Kidney capillary endothelial cell (primary cell): ENCODE results near the gene ATP13A3.

Source experiments
- DNase-seq: peaks from one replicate; pipeline ENCODE4 v3.0.0-alpha.2; 2018; ENCODE audit warnings: low spot score

The ATP13A3 gene

DNA sequence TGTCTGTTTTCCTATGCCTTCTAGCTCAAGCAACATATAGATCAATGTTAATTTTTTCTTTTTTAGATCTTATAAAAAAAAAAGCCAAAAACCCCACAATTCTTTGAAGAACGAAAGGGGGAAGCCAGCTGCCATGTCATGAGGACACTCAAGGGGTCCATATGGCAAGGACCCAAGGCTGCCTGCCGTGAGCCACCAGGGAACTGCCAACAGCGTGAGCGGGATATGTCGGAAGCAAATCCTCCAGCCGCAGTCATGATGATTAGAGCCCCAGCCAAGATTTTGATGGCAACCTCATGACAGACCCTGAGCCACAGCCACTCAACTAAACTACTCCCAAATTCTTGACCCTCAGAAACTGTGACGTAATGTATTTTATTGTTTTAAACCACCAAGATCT, 94.2 kb downstream of the ATP13A3 start:
- DNase-seq: no peak

DNA sequence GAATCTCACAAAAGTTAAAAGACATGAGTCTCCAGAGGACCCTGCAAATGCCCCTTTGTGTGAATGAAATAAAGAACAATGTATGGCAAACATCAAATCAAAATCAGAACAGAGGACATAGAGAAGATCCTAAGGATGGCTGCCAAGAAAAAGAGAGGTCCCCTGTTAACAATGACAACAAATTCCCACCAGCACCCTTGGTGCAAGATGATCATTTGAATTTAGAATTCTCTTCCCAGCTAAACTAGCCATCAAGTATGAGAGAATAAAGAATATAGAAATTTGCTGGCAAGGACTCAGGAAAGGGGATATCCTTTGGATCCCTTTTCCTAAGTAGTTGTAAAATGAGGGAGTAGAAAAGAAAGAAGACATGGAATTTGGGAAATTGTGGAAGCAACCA, 96.0 kb downstream of the ATP13A3 start:
- no peak for DNase-seq

DNA sequence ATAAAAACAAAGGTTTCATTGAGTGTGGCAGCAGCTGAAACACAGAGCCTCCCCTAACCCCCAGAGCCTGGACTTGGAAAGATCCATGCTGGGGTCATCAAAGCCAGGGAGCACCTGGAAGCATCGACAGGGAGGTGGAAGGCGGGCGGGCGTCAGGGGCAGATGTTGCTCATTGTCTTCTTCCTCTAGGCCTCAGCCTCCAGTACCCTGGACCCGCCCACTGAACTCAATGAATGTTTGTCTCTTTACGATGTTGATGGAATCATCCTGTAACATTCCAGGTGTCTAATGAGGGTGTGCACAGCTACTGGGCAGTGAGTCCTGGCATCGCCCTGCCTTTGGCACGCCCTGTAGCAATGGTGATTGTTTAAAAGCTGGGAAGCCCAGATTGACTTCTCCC, 97.5 kb downstream of the ATP13A3 start:
- no peak for DNase-seq

DNA sequence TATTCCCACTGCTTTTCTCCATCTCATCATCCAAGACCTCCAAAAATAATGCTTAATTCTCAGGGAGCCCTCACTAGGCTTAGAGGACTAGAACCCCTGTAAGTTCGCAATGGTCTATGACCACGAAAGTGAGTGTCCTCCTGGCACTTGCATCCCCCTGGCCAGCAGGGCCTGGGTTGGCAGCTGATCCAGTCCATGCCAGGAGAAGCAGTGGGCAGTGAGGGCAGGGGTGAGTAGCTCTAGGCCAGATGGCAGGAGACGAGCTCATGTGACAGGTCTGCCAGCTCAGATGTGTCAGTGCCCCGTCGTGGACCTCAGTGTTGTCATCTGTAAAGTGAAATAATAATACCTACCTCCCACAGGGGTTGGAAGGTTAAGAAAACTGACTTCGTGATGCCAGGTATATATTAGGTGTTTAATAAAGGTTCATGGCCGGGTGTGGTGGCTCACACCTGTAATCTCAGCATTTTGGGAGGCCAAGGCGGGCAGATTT, 98.8 kb downstream of the ATP13A3 start:
- DNase-seq: no peak

DNA sequence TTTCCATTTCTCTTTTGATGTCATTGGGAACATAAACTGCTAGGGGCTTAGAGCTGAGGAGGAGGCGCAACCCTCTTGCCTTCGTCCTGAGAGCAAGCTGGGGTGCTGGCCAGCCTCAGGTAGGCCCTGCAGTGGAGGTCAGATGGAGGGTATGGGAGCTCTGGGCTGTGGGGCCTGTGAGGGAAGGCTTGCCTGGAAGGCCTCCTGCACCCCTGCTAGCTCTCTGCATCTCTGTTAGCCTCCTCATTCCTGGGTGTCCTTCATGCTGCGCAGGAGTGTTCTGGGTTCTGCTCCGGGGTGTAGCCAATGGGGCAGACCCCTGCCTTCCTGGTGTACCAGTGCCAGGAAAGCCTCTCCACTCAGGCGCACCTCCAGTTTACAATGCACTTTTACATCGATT, 99.5 kb downstream of the ATP13A3 start:
- DNase-seq: no peak

DNA sequence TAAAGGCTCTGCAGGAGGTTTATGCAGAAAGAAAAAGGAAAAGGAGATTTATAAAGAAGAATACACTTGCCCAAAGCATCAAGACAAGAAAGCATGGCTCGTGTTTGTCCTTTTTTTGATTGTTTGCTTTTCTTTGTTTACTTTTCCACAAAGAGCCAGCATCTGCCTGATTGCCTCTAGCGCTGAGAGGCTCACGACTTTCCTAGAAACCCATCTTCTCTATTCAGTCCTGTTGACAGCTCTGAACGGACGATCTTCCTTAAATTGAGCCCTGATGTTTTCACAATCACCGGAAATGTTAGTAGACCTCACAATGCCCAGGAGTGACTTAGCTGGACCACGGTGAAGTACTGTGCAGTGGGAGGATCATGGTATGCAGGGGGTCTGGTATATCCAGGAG, 100.2 kb downstream of the ATP13A3 start:
- DNase-seq: no peak

DNA sequence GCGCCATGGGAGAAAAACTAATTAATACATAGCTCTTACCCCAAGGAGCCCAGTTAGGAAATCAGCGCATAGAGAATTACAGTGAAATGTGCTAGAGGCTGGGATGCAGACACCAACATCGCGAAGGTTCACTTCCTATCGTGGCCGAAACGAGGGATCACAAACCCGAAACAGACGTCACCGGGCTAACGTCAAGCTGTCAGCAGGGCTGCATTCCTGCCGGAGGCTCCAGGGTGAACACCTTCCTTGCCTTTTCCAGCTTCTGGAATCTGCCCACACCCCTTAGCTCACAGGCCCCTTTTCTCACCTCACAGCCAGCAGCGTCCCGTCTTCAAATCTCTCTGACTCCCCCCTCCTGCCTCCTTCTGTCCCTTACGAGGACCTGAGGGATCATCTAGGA, 100.7 kb downstream of the ATP13A3 start:
- DNase-seq: no peak

DNA sequence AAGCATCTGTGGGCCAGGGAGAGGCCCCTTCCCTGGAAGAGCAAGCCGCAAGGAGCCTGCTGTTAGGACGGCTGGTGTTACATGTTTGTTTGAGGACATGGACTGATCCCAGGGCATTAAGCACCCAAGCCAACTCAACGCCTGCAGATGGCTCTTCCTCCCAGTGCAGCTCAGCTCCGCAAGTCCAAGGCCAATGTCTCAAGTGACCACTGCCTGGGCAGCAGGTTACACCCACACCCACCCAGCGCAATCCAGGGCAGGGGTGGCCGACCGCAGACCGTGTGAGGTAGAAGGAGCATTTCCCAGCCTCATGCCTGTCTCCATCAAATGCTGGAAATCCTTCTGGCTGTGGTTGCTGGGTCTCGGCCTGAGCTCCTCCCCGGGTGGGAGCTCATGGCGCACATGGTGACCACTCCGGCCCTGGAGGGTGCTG, 102.2 kb downstream of the ATP13A3 start:
- DNase-seq: no peak

DNA sequence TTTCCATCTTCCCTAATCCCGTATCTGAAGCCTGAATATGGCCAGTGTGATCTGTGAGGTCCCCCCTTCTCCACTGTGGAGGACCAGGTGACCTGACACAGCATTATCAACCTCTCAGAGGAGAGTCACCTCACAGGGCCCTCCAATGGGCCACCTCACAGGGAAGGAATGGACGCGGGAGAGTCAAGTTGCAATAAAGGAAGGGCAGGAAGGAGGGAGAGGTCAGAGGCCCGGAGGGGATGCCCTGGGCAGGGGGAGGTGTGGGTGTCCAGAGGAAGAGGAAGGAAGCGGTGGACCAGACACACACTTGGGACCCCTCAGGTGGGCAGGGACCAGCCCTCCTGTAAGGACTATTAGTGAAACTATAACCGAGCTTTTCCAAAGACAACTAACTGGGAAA, 102.6 kb downstream of the ATP13A3 start:
- DNase-seq: no peak

DNA sequence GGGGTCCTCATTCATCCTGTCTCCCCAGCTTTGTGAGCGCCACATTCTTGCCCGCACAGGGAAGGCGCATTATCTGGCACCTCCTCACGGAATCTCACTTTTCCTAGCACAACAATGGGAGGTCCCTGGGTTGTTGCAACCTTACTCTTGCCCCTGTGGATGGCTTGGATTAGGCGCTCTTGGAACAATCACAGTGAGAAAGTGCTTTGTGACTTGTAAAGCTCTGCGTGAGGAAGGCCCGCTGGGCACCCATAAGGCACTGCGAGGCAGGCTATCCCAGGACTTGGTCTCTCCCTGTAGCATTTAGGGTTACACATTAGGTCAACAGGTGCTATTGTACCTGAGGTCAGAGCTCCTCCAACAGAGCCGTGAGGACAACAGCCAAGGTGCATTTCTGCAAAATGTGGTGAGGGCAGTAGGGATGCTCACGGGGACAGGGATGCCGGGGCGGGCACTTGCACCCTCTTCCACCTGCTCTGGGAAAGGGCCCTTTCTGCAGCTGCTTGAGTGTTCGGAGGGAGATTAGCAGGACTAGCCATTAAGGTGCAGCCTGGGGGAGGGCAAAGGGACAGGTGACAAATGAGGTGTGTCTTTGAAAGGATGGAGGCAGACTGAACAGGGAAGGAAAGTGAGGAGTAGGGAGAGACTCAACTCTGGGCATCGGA, 103.4 kb downstream of the ATP13A3 start:
- no peak for DNase-seq

DNA sequence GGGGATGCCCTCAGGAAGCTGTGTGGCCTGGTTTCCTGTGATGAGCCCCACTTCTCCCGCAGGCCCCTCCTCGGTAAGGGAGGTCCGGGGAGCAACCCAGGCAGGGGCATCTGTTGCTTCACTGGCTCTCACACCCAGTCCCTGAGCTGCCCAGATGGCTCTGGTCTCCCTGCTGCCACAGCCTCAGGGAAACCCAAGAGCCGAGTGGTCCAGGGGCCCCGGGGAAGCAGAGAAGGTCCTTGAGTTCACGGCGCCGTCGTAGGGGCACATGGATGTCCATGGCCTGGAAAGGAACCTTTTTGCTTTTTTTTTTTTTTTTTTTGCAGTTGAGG, 103.9 kb downstream of the ATP13A3 start:
- DNase-seq: no peak

DNA sequence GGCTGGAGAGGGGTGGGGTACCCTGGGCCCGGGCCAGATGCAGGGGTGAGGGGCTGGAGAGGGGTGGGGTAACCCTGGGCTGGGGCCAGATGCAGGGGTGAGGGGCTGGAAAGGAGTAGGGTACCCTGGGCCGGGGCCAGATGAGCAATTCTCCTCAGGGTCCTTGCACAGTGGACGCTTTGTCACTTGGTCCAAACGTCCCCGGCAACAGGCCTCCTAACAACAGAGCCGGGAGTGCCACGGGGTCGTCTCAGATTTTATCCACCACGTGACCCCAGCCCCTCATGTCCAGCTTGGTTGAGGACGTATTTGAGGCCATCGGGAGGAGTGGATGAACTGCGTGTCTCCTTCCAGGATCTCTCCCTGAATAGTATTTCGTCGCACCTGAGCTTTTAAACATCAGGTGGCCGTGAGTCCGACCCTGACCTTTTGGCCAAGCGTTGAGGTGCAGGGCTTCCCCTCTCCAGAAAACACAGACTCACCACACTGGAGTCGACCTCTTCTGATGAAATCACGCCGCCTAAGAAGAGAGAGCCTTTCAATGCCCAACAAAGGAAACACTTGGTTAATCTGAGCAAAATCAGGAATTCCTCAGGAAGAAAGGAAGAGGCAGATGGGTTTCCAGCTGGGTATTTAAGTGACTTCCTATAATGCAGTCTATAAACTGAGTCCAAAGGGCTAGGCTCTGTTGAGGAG, 104.5 kb downstream of the ATP13A3 start:
- no peak for DNase-seq

DNA sequence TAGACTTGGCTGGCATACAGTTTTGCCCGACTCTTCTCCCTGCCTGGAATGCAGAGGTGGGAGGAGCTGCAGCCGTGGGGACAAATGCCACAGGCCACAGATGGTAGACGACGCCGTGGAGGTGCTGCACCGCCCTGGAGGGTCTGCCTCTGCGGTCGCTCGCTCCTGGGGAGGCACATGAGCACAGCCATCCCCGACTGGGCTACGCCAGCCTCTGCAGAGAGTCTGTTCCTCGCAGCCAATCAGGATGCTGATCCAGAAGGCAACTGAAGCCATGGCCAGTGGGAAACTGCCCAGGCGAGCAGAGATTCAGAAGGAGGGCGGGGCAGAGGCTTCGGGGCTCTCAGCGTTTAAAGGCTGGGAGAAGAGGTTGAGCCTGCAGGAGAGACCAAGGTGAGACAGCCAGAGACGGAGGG, 105.3 kb downstream of the ATP13A3 start:
- no peak for DNase-seq

DNA sequence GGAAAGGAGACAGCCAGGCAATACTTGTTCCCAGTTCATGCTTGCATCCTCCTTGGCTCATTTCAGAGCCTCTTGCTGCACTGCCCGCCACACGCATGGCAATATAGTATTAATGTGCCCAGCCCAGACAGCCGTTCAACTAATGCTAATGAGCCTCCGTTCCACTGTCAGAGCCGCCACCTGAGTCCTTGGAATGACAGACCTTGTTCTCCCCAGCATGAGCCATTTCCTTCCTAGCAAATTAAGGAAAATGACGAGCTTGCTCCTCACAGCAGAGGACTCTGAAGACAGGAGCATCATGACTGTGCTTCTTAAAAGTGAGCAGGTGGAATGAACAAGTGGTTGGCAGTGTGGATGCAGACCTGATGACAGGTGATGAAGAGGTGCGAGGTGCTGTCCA, 106.5 kb downstream of the ATP13A3 start:
- peak; percentile 50 for DNase-seq

DNA sequence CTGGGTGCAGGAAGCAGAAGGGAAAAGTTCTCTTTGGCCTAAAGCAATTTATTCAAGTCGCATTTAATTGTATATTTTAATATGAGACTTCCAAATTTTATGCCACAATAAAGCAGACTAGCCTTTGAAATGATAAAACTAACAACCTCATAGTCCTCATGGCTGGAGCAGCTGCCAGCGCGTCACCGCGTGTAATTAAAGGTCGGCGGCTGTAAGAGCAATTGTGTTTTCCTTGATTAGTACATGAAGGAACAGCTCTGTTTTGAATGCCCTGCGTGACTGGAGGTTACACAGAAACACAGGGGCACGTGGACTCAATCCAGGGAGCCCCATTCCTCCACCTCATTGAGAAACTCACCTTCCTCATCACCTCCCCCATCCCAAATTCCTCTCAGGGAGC, 107.2 kb downstream of the ATP13A3 start:
- no peak for DNase-seq

DNA sequence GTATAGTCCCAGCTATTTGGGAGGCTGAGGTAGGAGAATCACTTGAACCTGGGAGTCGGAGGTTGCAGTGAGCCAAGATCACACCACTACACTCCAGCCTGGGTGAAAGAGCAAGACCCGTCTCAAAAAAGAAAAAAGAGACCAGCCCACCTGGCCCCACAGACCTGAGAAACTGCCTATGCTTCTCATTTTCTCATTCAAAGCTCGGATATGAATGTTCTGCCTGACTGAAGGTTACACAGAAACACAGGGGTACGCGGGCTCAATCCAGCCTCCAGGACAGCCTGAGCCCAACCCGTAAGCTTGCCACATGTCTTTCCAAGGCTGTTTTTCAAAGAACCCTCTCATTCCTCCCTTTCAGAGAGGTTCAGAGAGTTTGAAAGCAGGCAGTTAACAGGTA, 107.6 kb downstream of the ATP13A3 start:
- no peak for DNase-seq

DNA sequence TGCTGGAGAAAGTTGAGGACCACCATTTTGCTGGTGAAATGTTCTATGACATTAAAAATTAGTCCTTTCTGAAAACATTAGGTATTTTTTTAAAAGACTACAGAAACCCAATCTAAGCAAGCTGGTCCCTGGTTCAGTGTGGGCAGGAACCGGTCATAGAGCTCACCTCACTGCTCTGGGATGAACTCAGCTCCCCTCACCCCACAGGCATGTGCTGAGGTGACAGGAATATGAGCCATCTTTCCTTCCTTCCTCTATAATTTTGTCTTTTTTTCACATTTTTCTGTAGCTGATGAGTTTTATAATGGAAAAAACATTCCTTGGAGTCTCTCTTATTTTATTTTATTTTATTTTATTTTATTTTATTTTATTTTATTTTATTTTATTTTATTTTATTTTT, 109.1 kb downstream of the ATP13A3 start:
- DNase-seq: no peak

DNA sequence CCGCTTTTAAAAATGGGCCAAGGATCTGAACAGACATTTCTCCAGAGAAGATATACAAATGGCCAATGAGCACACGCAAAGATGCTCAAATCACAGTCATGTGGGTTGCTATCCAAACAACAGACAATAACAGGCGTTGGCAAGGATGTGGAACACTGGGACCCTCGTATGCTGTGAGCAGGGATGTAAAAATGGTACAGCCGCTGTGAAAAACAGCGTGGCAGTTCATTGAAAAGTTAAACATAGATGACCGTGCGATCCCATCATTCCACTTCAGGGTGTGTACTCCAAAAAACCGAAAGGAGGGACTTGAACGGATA, 110.6 kb downstream of the ATP13A3 start:
- no peak for DNase-seq

DNA sequence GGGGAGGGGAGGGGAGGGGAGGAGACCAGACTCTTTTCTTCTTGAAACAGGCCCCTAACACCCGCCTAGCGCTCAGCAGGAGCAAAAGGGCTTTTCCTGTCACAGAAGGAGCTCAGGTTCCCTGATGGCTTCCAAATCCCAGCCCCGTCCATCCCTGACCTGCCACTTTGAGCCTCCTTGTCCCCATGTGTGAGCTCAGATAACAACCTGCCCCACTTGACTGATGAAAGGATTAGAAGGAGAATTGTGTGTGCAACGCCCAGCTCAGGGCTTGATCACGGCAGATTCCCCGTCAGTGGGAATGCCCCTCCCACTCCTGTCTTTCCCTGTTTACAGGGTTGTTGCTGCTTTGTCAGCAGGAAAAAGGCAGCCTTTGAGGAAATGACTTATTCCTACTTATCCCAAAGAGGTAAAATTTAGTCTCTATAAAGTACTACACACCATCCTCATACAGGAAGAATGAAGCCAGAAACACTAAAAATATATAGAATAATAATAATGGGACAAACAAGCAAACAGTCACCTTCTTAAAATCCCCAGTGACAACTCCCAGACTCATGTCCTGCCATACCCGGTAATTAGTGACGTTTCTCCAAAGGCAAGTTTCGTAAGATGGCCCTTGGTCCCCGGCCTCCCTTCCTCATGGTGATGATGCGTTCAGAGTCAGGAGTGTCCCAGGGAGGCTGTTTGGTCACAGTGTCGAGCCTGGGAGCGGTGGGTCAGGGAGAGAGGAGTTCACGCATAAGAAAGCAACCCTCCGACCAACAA, 111.1 kb downstream of the ATP13A3 start:
- peak; percentile 76 for DNase-seq

DNA sequence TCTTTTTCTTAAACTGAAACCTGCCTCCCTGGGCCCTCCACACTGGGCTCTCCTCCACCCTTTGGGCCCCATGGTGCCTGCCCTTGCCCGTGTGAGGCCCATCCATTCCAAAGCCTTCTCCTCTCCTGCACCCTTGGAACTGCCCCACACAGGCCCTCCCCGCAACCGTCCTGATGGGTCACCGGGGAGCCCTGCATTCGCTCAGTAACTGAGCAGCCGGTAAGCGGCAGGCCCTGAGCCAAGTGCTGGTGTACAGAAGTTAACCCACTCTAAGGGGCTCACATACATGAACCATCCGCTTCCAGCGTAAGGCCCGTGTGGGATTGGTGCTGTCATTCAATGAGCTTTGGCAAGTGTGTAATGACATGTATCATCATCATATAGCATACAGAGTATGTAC, 111.9 kb downstream of the ATP13A3 start:
- no peak for DNase-seq

DNA sequence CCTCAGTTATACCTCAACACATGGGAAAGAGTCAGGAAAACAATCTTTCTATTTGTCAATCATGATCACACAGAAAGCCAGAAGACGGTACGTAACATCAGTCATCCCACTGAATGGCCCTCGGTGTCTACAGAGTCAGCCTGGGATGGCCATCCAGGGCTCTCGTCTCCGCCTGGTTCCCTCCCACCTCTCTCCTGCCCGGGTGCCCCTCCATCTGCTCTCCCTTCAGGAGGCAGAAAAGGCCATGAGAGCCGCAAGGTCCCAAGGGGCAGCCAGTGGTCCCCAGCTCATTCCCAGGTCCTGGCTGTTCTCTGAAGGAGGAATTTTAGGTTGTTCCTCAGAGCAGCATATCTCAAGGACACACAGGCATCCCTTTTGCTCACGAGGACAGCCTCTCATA, 112.9 kb downstream of the ATP13A3 start:
- DNase-seq: no peak

DNA sequence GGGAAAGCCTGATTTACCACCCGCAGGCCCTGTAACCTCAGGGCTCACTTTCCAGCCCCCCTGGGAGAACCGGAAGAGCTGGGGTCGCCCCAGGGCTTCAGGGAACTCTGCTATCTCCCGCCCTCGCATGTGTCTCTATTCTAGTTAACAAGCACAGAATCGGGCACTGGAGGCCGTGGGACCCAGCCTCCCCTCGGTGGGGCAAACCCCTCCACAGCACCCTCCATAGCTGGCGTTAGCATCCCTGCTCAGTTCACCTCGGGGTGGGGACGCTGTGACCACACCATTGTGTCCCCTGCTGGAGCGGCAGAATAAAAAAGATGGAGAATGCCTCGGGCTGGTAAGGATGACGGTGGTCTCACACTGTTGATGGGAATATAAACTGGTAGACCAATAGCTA, 113.8 kb downstream of the ATP13A3 start:
- DNase-seq: no peak

DNA sequence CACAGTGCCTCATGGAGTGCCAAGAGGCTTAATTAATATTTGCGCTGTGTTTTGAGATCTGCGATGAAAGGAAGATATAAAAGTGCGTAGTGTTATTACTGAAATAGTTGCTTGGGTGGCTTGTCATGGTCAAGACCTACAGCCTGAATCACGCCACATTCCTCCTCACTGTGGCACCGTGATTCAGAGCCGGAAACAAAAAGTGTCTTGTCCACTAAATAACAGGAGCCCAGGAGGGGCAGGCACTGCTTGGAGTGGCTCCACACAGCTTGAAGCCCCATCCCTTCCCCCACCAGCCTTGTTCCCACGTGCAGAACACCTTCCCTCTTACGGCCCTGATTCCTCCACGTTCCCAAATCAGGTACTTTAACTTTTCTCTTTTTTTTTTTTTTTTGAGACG, 116.0 kb downstream of the ATP13A3 start:
- no peak for DNase-seq
